HepG2 (cell line): ENCODE results near the gene RNF114. TPM values are rescaled to one million over a fixed set of nuclear protein-coding genes. Genes with fewer than 3 reads are reported as not detected.
A peak's percentile ranks its signal among the peaks of the same experiment; 100 is the strongest.

ENCODE experiments used
- BRD4 ChIP-seq: sonication (generic); formaldehyde crosslinking; IDR thresholded peaks from 2 replicates; pipeline ENCODE4 v1.4.0; 2020; ENCODE audit warnings: missing genetic modification reagents
- ESRRA ChIP-seq: sonication (generic); formaldehyde crosslinking; IDR thresholded peaks from 2 replicates; pipeline ENCODE4 v1.5.1; 2020; ENCODE audit warnings: mild to moderate bottlenecking, low read depth, missing genetic modification reagents
- ETS1 ChIP-seq: sonication (generic); formaldehyde crosslinking; IDR thresholded peaks from 2 replicates; pipeline ENCODE4 v1.4.0; 2020; ENCODE audit warnings: missing genetic modification reagents
- FOXJ3 ChIP-seq: sonication (generic); formaldehyde crosslinking; IDR thresholded peaks from 2 replicates; pipeline ENCODE4 v1.4.0; 2020; ENCODE audit warnings: missing genetic modification reagents, mild to moderate bottlenecking, borderline replicate concordance
- HMGXB4 ChIP-seq, 2 experiments: sonication (generic) in 1 of 2; formaldehyde crosslinking in 1 of 2; IDR thresholded peaks; 2 replicates each; pipeline versions ENCODE4 v1.4.0 to v1.6.1; 2018 to 2020; ENCODE audit warnings: missing genetic modification reagents in 2 of 2, borderline replicate concordance in 1 of 2, low read depth in 1 of 2, mild to moderate bottlenecking in 1 of 2, missing biosample characterization in 1 of 2
- HNF4G ChIP-seq, 2 experiments: sonication (generic) in 1 of 2; formaldehyde crosslinking in 1 of 2; IDR thresholded peaks; 2 replicates each; pipeline versions ENCODE4 v1.4.0 to v1.6.1; 2011 to 2020; ENCODE audit warnings: borderline replicate concordance in 2 of 2, low read depth in 2 of 2, mild to moderate bottlenecking in 2 of 2, low read length in 1 of 2, missing genetic modification reagents in 1 of 2, moderate library complexity in 1 of 2
- IRF9 ChIP-seq: sonication (generic); formaldehyde crosslinking; IDR thresholded peaks from 2 replicates; pipeline ENCODE4 v1.8.0; 2022; ENCODE audit warnings: missing genetic modification reagents, mild to moderate bottlenecking, borderline replicate concordance
- MLXIP ChIP-seq: sonication (generic); formaldehyde crosslinking; IDR thresholded peaks from 2 replicates; pipeline ENCODE4 v1.9.0; 2021; ENCODE audit warnings: missing genetic modification reagents, borderline replicate concordance
- ONECUT2 ChIP-seq: sonication (generic); formaldehyde crosslinking; IDR thresholded peaks from 2 replicates; pipeline ENCODE4 v1.4.0; 2020; ENCODE audit warnings: missing genetic modification reagents
- THAP7 ChIP-seq: sonication (generic); formaldehyde crosslinking; IDR thresholded peaks from 2 replicates; pipeline ENCODE4 v1.8.1; 2023; ENCODE audit warnings: mild to moderate bottlenecking, missing genetic modification reagents
- ZNF20 ChIP-seq: sonication (generic); formaldehyde crosslinking; IDR thresholded peaks from 2 replicates; pipeline ENCODE4 v1.4.0; 2020; ENCODE audit warnings: mild to moderate bottlenecking, moderate library complexity, missing genetic modification reagents
- ZNF329 ChIP-seq: sonication (generic); formaldehyde crosslinking; IDR thresholded peaks from 2 replicates; pipeline ENCODE4 v1.9.0; 2021; ENCODE audit warnings: low read depth, mild to moderate bottlenecking, missing genetic modification reagents
- ZNF382 ChIP-seq: sonication (generic); formaldehyde crosslinking; IDR thresholded peaks from 2 replicates; pipeline ENCODE4 v1.5.0; 2020; ENCODE audit warnings: missing genetic modification reagents, mild to moderate bottlenecking, borderline replicate concordance
- ZNF577 ChIP-seq: sonication (generic); formaldehyde crosslinking; IDR thresholded peaks from 2 replicates; pipeline ENCODE4 v1.4.0; 2020; ENCODE audit warnings: mild to moderate bottlenecking, low read depth, missing genetic modification reagents, borderline replicate concordance
- ZNF629 ChIP-seq: sonication (generic); formaldehyde crosslinking; conservative IDR thresholded peaks from 2 replicates; pipeline ENCODE4 v1.5.0; 2020; ENCODE audit warnings: missing genetic modification reagents
- ZNF792 ChIP-seq: IDR thresholded peaks from 2 replicates; pipeline ENCODE4 v1.6.1; 2016
- ZNF800 ChIP-seq: sonication (generic); formaldehyde crosslinking; IDR thresholded peaks from 2 replicates; pipeline ENCODE4 v1.4.0; 2020; ENCODE audit warnings: missing genetic modification reagents
- polyA plus RNA-seq, 8 experiments: library from polyadenylated mRNA; depleted of rRNA in 3 of 8; stranded (reverse) in 7 of 8; unstranded in 1 of 8; fragments of >200 nt; fragmentation: Illumina TruSeq in 4 of 8; extraction: Trizol in 4 of 8; gene quantifications; 2 replicates each; pipeline versions ENCODE4 v1.2.1 to v1.2.3, GENCODE V29; 2011 to 2016; ENCODE audit warnings: low read depth in 4 of 8, missing spikeins in 1 of 8, mixed read lengths in 1 of 8; ENCODE audit not compliant: insufficient read depth in 1 of 8
- total RNA-seq, 5 experiments: library from RNA; depleted of rRNA; stranded (reverse); fragments of >200 nt; fragmentation: Illumina TruSeq; extraction: Trizol; gene quantifications; 2 replicates each; pipeline ENCODE4 v1.2.3, GENCODE V29; 2016; ENCODE audit warnings: low read depth in 1 of 5

Gene RNF114
- total and polyA plus RNA-seq, 2 of the 13 experiments (the other 11 are each of a cell fraction or from before 2014, with no cell fraction given): 119 to 126 TPM

GRCh38 chr20:49982346-49983122, 46.3 kb downstream of the RNF114 start, which contains the start of gene SNAI1 (continued):
- no peak for TF ChIP-seq ZNF382
- TF ChIP-seq ZNF629 (CRISPR knock-in tag): peak; percentile 55
- peak; percentile 64; the same call in 1 of the 2 replicates for TF ChIP-seq ONECUT2 (CRISPR knock-in tag)
- peak; percentile 90; the same call in 1 of the 2 replicates for TF ChIP-seq BRD4 (CRISPR knock-in tag)
- peak; percentile 68 for TF ChIP-seq IRF9 (CRISPR knock-in tag)
- 0 out of 2 replicates have a peak, but pooled peaks have one; percentile 62 for TF ChIP-seq FOXJ3 (CRISPR knock-in tag)
- TF ChIP-seq ESRRA: peak; percentile 65
- TF ChIP-seq HNF4G (IDR thresholded peaks at IDR 0.05; ENCODE audit: borderline replicate concordance, low read depth, low read length): no peak
- peak; percentile 87; the same call in 1 of the 2 replicates for TF ChIP-seq HNF4G (CRISPR knock-in tag; IDR thresholded peaks at IDR 0.05; ENCODE audit: borderline replicate concordance, low read depth)
- peak; percentile 89; the same call in 1 of the 2 replicates for TF ChIP-seq ZNF800 (CRISPR knock-in tag)
- peak; percentile 71 to 72; a peak in 3 of 4 replicates for TF ChIP-seq HMGXB4 (CRISPR knock-in tag; IDR thresholded peaks at IDR 0.05; ENCODE audit: borderline replicate concordance in 1 of 2, low read depth in 1 of 2)
- peak; percentile 98 for TF ChIP-seq ETS1 (CRISPR knock-in tag)
- TF ChIP-seq ZNF792 (CRISPR knock-in tag): peak; percentile 96
- peak; percentile 96 for TF ChIP-seq MLXIP (CRISPR knock-in tag)
- TF ChIP-seq ZNF20 (CRISPR knock-in tag): no peak; the same call in 1 of the 2 replicates
- TF ChIP-seq THAP7 (CRISPR knock-in tag): peak; percentile 88
- TF ChIP-seq ZNF577 (CRISPR knock-in tag): no peak
- peak; percentile 61; the same call in 1 of the 2 replicates for TF ChIP-seq ZNF329
